BLaER1 treated with 17β-estradiol and CSF1 and Interleukin-3, amounts not matched to agents 10 nM and 100 nM (cell line): ENCODE results near the gene DRC7.

Source experiments
- H3K27ac ChIP-seq, 11 experiments: shearing (Covaris generic); formaldehyde crosslinking; 2 replicates each; pipeline ENCODE4 v1.8.1; 2022
- H3K27me3 ChIP-seq, 11 experiments: shearing (Covaris generic); formaldehyde crosslinking; 2 replicates each; pipeline ENCODE4 v1.8.1; 2022
- H3K36me3 ChIP-seq, 11 experiments: shearing (Covaris generic); formaldehyde crosslinking; 2 replicates each; pipeline ENCODE4 v1.8.1; 2022
- H3K4me1 ChIP-seq, 10 experiments: shearing (Covaris generic); formaldehyde crosslinking; 2 replicates each; pipeline ENCODE4 v1.8.1; 2022
- H3K4me2 ChIP-seq, 11 experiments: shearing (Covaris generic); formaldehyde crosslinking; 2 replicates each; pipeline ENCODE4 v1.8.1; 2022
- H3K4me3 ChIP-seq, 10 experiments: shearing (Covaris generic); formaldehyde crosslinking; 2 replicates each; pipeline ENCODE4 v1.8.1; 2022
- H3K9ac ChIP-seq, 11 experiments: shearing (Covaris generic); formaldehyde crosslinking; 2 replicates each; pipeline ENCODE4 v1.8.1; 2022
- H3K9me3 ChIP-seq, 11 experiments: shearing (Covaris generic); formaldehyde crosslinking; replicated peaks in 1 of 11; 2 replicates each; pipeline ENCODE4 v1.8.1; 2022
- H4K20me1 ChIP-seq, 11 experiments: shearing (Covaris generic); formaldehyde crosslinking; 2 replicates each; pipeline ENCODE4 v1.8.1; 2022
- Cebpa-rat ChIP-seq, 11 experiments: shearing (Covaris generic); IDR thresholded peaks; 2 replicates each; pipeline ENCODE4 v1.8.1; 2022

The DRC7 gene

DNA sequence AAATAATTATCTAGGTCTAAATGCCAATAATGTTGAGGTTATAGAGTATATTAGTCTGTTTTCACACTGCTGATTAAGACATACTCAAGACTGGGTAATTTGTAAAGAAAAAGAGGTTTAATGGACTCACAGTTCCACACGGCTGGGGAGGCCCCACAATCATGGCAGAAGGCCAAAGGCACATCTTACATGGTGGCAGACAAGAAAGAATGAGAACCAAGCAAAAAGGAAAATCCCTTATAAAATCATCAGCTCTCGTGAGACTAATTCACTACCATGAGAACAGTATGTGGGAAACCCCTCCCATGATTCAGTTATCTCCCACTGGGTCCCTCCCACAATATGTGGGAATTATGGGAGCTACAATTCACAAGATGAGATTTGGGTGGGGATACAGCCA is 38.1 kb downstream of the DRC7 start:
- Histone ChIP-seq H3K4me2 (no peak overlapping the region), H3K36me3 (peaks cover 0 to 15% (median 4%) of the 10 kb centered on the region in 11 experiments; a peak in 10 of 22 replicates), H3K27ac (no peak overlapping the region), H4K20me1 (no peaks in the 10 kb centered on the region), H3K9ac (no peak overlapping the region), H3K27me3 (no peaks in the 10 kb centered on the region), H3K9me3 (peaks cover 9 to 25% (median 11%) of the 10 kb centered on the region in 11 experiments), H3K4me1 (peaks cover 20 to 40% (median 26%) of the 10 kb centered on the region in 10 experiments), H3K4me3 (no peak overlapping the region)
- no peak for TF ChIP-seq Cebpa-rat (IDR thresholded peaks at IDR 0.05)

DNA sequence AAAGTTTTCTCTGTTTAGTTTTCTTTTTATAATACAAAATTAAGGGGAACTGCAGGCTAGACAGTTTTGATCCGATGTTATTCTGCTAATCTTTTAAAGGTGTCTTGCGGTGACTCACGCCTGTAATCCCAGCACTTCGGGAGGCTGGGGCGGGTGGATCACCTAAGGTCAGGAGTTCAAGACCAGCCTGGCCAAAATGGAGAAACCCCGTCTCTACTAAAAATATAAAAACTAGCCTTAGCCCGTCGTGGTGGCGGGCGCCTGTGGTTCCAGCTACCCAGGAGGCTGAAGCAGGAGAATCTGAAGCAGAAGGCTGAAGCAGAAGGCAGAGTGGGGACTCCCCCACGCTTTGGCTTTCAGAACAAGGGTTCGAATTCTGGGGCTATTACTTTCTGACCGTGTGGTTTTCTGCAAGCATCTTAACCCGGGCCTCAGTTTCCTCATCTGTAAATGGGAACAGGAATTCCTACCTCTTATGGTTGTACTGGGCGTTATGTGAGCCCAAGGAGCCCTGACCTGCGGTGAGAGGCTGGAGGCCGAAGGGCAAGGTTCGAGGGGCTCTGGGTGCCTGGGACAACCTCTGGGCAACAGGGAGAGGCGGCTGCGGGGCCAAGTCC is 39.8 kb downstream of the DRC7 start:
- peak overlapping the region; percentile 59 to 89 (median 78) for H3K4me3 ChIP-seq
- no peaks in the 10 kb centered on the region; a peak in 1 of 22 replicates for H4K20me1 ChIP-seq
- no peak for TF ChIP-seq Cebpa-rat (IDR thresholded peaks at IDR 0.05)
- peak overlapping the region; percentile 86 to 96 (median 90) for H3K9ac ChIP-seq
- peaks cover 9 to 25% (median 11%) of the 10 kb centered on the region in 11 experiments for H3K9me3 ChIP-seq
- H3K4me1 ChIP-seq = peaks cover 24 to 52% (median 38%) of the 10 kb centered on the region in 10 experiments
- no peaks in the 10 kb centered on the region for H3K27me3 ChIP-seq
- peak overlapping the region; percentile 79 to 97 (median 94) for H3K27ac ChIP-seq
- peaks cover 0 to 29% (median 16%) of the 10 kb centered on the region in 11 experiments; a peak in 13 of 22 replicates for H3K36me3 ChIP-seq
- peak overlapping the region; percentile 88 to 98 (median 90) for H3K4me2 ChIP-seq

DNA sequence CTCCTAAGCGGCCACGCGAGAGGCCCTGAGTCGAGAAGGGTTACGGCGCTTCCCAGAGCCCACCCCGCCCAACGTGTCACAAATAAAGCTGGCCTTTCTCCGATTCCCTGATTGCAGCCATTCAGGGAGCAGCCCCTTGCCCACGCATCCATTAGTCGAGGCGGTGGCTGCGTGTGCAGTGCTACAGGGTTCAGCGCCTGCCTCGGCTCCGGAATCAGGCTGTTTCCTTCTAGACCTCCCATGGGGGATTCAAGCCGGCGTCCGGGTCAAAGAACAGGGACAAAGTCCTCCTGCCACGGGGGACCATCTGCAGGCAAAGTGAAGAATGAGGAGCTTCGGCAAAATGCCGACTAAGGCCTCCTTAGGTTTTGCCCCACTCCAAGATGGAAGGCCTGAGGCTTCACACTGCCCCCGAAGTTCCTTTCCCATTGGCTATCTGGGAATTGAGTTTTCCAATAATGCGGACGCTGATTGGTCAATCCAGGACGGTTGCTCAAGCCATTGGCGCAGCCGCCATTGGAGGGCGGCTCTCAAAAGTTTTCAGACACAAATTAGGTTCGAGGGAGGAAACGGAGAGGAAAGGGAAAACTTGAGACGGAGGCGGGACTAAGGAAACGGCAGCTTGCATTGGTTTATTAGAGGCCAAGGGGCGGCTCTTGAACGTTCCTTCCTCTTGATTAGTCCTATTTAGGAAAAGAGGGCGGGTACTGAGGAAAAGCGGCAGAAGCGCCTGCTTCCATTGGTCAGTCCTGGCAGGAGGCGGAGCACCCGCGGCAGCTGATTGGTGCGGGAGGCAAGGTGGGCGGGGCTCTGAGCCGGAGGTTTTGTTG is 40.5 kb downstream of the DRC7 start:
- peak overlapping the region; percentile 91 to 100 (median 98) for H3K4me2 ChIP-seq
- peaks cover 24 to 58% (median 46%) of the 10 kb centered on the region in 10 experiments for H3K4me1 ChIP-seq
- H4K20me1 ChIP-seq = peaks cover 0 to 3% (median 0%) of the 10 kb centered on the region in 11 experiments; a peak in 1 of 22 replicates
- H3K9ac ChIP-seq = peak overlapping the region; percentile 86 to 96 (median 90)
- H3K4me3 ChIP-seq = peak overlapping the region; percentile 72 to 97 (median 85)
- peak overlapping the region; percentile 79 to 97 (median 94) for H3K27ac ChIP-seq
- TF ChIP-seq Cebpa-rat (IDR thresholded peaks at IDR 0.05) = no peak
- H3K9me3 ChIP-seq = peaks cover 9 to 25% (median 11%) of the 10 kb centered on the region in 11 experiments
- H3K27me3 ChIP-seq = no peaks in the 10 kb centered on the region
- peaks cover 0 to 36% (median 20%) of the 10 kb centered on the region in 11 experiments; a peak in 14 of 22 replicates for H3K36me3 ChIP-seq

DNA sequence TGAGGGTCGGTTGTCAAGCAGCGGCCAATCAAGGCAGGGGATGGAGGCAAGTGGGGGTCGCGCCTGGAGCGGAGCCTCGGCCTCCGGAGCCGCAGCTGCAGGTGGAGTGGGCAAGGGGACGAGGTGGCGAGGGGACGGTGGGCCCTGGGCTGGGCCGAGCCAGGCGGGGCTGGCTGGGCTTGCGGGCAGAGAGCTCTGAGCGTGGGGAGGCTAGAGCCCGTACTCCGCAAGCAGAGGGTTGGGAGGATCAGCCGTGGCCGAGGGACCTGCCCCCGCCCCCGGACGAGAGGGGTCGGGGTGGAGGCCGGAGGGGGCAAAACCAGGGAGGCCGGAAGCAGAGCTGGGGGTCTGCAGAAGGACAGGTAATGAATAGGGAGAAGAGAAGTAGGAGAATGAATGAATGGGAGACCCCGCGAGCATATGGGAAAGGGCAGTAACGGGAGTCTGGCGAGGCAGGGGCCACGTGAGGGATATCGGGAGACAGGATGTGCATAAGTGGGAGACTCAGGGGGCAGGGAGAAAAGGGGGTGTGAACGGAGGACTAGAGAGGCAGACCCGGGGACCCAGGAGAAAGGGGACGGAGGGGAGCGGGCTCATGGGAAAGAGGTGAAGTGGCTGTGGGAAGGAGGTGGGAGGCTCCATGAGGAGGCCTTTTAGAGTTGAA is 41.3 kb downstream of the DRC7 start, which contains the start of gene KATNB1:
Gene KATNB1 (plus strand): TSS at position 16 of the 664 bp plus-strand sequence. CDS start 1,474 bp downstream, outside the sequence.
- peaks cover 0 to 44% (median 27%) of the 10 kb centered on the region in 11 experiments; a peak in 14 of 22 replicates for H3K36me3 ChIP-seq
- peaks cover 9 to 25% (median 11%) of the 10 kb centered on the region in 11 experiments for H3K9me3 ChIP-seq
- peak within 1 kb of the TSS; percentile 72 to 97 (median 85) for H3K4me3 ChIP-seq

GRCh38 chr16:57736419-57737351 is 42.1 kb downstream of the DRC7 start:
- H3K4me2 ChIP-seq = peak overlapping the region; percentile 91 to 100 (median 97)
- H3K9me3 ChIP-seq = peaks cover 9 to 22% (median 11%) of the 10 kb centered on the region in 11 experiments; a peak in 21 of 22 replicates
- H3K27me3 ChIP-seq = no peaks in the 10 kb centered on the region
- H3K4me1 ChIP-seq = peaks cover 24 to 67% (median 61%) of the 10 kb centered on the region in 10 experiments
- H3K36me3 ChIP-seq = peaks cover 0 to 50% (median 31%) of the 10 kb centered on the region in 11 experiments; a peak in 14 of 22 replicates
- H3K4me3 ChIP-seq = peak overlapping the region; percentile 72 to 97 (median 85)
- no peak for TF ChIP-seq Cebpa-rat (IDR thresholded peaks at IDR 0.05)
- H3K27ac ChIP-seq = peak overlapping the region; percentile 41 to 96 (median 83); a peak in 21 of 22 replicates
- H4K20me1 ChIP-seq = peaks cover 0 to 3% (median 0%) of the 10 kb centered on the region in 11 experiments; a peak in 3 of 22 replicates
- peak overlapping the region; percentile 75 to 88 (median 84) for H3K9ac ChIP-seq

More for the DNA sequence above, 41.3 kb downstream of the DRC7 start, which contains the start of gene KATNB1:
- Histone ChIP-seq H3K27ac (peak within 1 kb of the TSS; percentile 79 to 97 (median 94)), H3K4me2 (peak within 1 kb of the TSS; percentile 91 to 100 (median 98)), H3K9ac (peak within 1 kb of the TSS; percentile 86 to 96 (median 90)), H4K20me1 (peaks cover 0 to 3% (median 0%) of the 10 kb centered on the region in 11 experiments; a peak in 1 of 22 replicates), H3K4me1 (peaks cover 24 to 65% (median 53%) of the 10 kb centered on the region in 10 experiments), H3K27me3 (no peaks in the 10 kb centered on the region)
- TF ChIP-seq Cebpa-rat (IDR thresholded peaks at IDR 0.05) = no peak

DNA sequence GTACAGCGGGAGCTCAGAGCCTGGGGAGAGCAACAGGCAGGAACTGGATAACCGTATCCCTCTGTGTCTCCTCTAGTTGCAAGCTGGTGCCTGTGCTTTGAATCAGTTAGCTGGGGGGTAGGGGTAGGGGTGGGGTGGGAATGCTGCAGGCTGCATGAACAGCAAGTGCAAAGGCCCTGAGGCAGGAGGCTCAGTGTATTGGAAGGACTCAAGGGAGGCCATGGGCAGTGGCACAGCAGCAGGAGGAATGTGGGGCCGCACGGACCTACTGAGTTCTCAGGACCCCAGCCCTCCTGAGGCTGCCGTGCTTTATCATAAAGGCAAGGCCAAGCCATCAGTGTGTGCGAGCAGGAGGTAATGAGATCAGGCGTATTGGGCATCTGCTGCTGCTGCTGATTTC is 44.2 kb downstream of the DRC7 start:
- H4K20me1 ChIP-seq = peaks cover 0 to 3% (median 0%) of the 10 kb centered on the region in 11 experiments; a peak in 3 of 22 replicates
- H3K4me2 ChIP-seq = peak overlapping the region in 3 of 11 experiments; percentile 8 to 31 (median 13); a peak in 2 of 22 replicates
- no peak overlapping the region for H3K27ac ChIP-seq
- H3K4me1 ChIP-seq = peaks cover 23 to 86% (median 79%) of the 10 kb centered on the region in 10 experiments
- peaks cover 6 to 69% (median 37%) of the 10 kb centered on the region in 11 experiments; a peak in 18 of 22 replicates for H3K36me3 ChIP-seq
- H3K9me3 ChIP-seq = peaks cover 0 to 1% (median 0%) of the 10 kb centered on the region in 11 experiments; a peak in 1 of 22 replicates
- H3K4me3 ChIP-seq = no peak overlapping the region
- no peak for TF ChIP-seq Cebpa-rat (IDR thresholded peaks at IDR 0.05)
- H3K9ac ChIP-seq = peak overlapping the region in 7 of 11 experiments; percentile 1 to 48 (median 36); a peak in 4 of 22 replicates
- H3K27me3 ChIP-seq = no peaks in the 10 kb centered on the region

DNA sequence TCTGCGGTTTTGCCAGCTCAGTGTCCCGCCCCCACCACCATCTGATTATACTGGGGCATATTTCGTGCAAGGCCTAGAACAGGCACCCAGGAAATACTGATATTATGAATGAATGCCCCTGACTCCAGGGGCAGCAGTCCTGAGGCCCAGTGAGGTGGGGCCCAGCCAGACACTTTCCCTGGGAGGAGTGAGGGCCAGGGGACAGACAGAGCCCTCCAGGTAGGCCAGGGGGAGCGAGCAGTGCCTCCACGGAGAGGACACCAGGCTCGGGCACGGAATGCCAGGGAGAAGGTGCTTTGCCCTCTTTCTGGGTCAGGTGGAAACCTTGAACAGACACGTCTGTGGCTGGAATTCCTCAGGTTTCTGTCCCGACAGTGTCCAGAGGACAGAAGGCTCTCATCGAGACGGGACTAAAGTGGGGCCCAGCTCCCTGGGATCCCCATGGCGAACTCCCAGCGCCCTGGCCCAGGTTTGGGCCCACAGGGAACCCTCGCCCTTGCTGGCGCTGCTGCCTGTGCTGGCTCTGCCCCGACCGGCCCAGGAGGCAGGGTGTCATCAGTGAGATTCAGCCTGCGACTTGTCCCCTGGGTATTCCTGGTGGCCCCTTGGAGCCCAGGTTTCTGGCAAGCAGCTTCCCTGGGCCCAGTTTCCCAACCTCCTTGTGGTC is 45.3 kb downstream of the DRC7 start:
- Histone ChIP-seq H3K27me3 (no peaks in the 10 kb centered on the region), H3K9ac (peak overlapping the region in 10 of 11 experiments; percentile 3 to 48 (median 30); a peak in 14 of 22 replicates), H3K9me3 (no peaks in the 10 kb centered on the region), H3K4me1 (peaks cover 15 to 87% (median 79%) of the 10 kb centered on the region in 10 experiments), H3K4me2 (peak overlapping the region in 6 of 11 experiments; percentile 7 to 31 (median 14); a peak in 6 of 22 replicates), H3K36me3 (peaks cover 6 to 79% (median 46%) of the 10 kb centered on the region in 11 experiments; a peak in 19 of 22 replicates), H3K4me3 (no peak overlapping the region), H3K27ac (peak overlapping the region in 9 of 11 experiments; percentile 6 to 52 (median 34); a peak in 11 of 22 replicates), H4K20me1 (peaks cover 0 to 3% (median 0%) of the 10 kb centered on the region in 11 experiments; a peak in 3 of 22 replicates)
- no peak for TF ChIP-seq Cebpa-rat (IDR thresholded peaks at IDR 0.05)
